ENCODE measurements around the gene TAL2.
"Not testable (repeated sequence)": the region's sequence is repeated elsewhere in the genome, so short reads cannot be mapped to it uniquely, and the experiment has no call there.

Gene TAL2

DNA sequence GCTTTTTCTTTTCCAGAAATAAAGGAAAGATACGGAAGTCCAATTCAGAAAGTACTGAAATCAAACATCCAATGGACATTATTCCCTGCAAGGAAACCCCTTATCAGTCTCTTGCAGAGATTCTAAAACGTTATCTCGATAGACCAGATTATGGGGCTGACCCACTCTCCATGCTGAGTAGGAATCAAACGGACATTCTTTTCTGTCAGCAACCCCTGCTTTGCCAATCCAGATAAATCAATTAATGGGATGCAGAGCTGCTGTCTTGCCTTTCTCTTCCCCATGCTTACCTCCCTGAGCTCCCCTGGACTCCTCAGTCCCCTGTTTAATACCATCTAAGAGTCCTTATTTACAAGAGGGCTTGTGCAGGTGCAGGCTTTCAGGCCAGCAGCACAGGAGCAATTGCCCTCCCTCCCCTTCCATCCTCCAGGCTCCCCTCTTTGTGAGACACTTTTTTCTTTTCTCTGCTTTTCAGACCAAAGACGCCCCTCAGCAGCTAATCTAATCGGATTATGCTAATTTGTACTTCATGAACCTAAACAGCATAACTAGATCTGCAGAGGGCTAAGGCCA lies 14.2 kb downstream of the TAL2 start:
- no peak for DNase-seq (ENCODE audit: low spot score)

DNA sequence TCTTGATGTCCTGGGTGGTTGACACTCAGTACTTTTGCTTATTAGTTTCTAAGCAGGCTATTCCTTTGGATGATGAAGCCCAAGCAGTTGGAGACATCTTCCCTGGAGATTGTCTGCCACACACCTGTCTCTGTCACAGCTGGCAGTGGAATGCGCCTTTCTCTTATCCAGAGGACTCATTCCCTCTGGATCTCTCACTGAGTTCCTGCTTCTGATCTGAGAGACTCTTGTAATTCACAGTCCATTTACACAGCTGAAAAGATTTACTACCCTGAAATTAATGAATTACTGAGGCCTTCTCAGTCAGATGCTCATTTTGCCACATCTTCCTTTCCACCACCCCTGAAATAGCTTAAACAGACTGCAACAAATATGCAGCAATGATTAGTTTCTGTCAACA lies 15.9 kb downstream of the TAL2 start:
- DNase-seq (ENCODE audit: low spot score): no peak

DNA sequence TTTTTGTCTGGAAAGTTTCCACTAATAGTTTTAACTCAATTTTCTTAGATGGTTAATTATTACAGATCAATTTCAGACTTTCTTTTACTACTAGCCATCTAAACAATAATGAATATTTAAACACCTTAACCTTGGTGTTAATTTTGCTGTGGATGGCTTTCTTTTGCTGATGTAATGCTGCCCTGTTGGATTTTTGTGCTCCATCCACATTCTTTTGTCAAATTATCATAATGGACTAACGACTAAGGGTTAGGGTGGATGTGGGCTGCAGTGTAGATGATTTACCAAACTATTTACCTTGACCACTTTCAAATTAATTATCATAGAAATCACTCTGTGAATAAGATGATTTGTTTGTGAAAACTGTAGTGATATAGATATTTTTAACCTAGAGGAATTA lies 16.5 kb downstream of the TAL2 start:
- no peak for DNase-seq (ENCODE audit: low spot score)

DNA sequence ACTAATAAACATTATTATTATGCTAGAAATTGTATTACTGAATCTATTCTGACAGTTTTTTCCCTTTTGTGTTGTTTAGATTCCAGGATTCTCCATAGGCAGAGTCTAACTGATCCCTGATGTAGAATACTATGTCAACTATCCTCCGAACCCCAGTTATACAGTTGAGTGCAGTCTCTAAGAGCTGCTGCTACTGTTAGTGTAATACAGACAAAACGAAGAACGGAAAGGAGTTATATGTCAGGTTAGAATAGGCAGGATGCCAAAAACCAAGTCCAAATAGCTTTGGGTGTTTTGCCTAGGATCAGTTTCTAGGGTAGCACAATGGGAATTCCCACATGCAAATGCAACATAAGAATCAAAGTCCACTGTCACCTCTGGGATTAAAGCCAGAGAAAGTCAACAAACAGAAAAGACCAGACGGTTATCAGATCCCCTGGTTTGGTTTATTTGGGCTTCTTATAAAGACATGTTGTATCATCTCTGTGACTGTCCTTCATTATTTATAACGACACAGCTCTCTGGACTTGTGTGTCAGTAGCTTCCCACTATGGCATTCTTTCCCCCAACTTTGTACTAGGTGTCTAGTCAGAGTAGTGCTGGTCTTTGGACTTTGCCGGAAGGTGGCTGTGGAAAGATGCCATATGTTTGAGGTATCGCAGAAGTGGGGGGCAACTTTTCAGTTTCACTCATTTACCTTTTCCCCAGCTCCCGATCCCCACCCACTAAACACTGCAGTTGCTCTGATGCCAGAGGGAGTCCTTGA lies 17.2 kb downstream of the TAL2 start:
- DNase-seq (ENCODE audit: low spot score): no peak

DNA sequence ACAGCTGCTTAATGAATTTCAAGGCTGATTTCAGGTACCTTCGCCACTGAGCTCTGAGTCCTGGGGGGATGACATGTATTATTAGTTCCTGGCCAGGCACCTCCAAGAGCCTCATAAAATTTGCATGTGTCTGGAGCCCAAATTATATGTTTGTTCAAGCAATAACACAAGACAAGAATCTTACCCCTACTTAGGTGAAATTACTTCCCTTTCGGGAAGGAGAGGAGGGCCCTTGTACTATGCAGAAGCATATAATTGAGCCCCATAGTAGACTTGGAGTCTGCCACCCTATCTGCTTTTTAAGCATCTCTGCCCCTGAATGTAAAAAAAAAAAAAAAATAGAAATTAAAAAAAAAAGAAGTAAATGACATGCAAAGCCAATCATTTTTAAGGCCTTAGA lies 19.1 kb downstream of the TAL2 start:
- DNase-seq (ENCODE audit: low spot score): no peak

GRCh38 chr9:105681724-105682123 lies 19.5 kb downstream of the TAL2 start:
- no peak for DNase-seq (ENCODE audit: low spot score)

DNA sequence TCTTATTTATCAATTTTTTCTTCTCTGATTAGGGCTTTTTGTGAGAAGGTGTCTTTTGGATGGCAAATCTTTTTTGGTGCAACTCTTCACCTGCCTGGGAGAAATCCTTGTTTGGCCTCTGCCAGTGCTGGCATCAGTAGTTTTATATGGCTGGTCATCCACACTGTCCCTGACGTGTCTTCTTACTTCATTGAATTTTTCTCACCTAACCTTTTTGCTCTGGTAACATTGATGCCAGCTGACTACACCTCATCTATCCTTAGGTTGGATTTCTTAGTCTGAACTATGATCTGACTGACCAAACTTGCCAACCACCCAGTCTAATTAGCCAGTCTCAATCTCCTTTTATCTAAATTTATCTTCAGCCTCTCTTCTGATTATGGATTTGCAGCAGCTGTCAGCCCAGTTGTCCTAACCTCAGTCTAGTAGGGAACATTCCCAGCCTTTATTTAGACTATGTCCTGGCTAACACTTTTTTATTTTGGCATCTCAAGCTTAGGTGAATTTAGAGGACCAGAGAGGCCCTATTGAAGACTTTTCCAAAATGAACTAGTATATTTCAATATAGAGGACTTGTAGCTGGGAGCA lies 21.5 kb downstream of the TAL2 start:
- no peak for DNase-seq (ENCODE audit: low spot score)

GRCh38 chr9:105686936-105687335 lies 24.7 kb downstream of the TAL2 start:
- no peak for DNase-seq (ENCODE audit: low spot score)

- DNase-seq (ENCODE audit: low spot score): no peak
These were observed 28.5 kb downstream of the TAL2 start for GRCh38 chr9:105690742-105691141.

GRCh38 chr9:105693435-105694189 lies 31.4 kb downstream of the TAL2 start:
- DNase-seq (ENCODE audit: low spot score): peak; percentile 13

DNA sequence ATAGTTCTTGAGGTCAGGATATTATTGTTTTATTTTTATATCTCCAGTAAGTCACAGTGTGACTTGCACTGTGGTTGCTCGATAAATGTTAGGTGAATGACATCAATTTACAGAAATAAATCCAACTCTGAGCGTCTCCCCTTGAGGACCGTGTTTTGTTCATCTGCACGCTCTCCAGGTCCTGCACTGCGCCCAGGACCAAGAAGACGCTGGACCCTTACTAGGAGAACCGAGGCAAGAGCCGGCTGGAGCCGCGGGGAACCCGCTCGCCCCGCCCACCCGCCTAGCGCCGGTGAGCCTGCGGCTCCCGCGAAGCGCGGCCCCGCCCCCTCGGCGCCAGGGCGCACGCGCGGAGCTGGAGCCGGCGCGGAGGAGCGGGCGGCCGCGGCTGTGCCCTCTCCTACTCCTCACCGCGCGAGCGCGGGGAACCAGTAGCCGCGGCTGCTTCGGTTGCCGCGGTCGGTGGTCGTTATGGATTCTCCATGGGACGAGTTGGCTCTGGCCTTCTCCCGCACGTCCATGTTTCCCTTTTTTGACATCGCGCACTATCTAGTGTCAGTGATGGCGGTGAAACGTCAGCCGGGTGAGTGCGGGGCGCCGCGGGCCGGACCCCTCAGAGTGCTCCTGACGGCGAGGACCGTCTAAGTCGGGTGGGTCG lies 32.1 kb downstream of the TAL2 start, which contains the start of gene TMEM38B:
TSS of gene TMEM38B (plus strand) at position 352 of the 658 bp plus-strand sequence. CDS start at position 472, 120 bp downstream.
- DNase-seq (ENCODE audit: low spot score): peak; percentile 64

GRCh38 chr9:105694848-105695581 lies 32.8 kb downstream of the TAL2 start:
- peak; percentile 50 for DNase-seq (ENCODE audit: low spot score)

- no peak for DNase-seq (ENCODE audit: low spot score)
These were observed 34.0 kb downstream of the TAL2 start for GRCh38 chr9:105696219-105696793.

GRCh38 chr9:105697871-105698270 lies 35.6 kb downstream of the TAL2 start:
- no peak for DNase-seq (ENCODE audit: low spot score)

- DNase-seq (ENCODE audit: low spot score): no peak
These were observed 36.2 kb downstream of the TAL2 start for GRCh38 chr9:105698348-105698870.

- no peak for DNase-seq (ENCODE audit: low spot score)
These were observed 38.4 kb downstream of the TAL2 start for GRCh38 chr9:105700668-105701067.

DNA sequence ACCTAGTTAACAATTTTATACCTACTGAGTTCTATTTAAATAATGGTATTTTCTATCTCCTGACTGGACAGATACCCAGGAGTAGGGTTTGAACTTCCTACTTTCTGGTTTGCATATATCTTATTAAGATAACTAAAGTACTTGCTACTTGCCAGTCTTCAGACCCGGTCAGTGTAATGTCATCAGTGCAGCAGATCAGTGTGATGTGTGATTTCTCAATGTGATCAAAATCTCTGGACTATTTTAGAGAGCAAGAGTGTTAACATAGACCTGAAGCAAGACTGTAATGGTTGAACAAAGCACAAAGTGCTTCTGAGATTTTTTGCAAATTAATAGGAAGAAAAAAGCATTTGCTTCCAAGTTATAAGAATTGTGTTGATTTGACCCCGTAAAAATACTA lies 38.9 kb downstream of the TAL2 start:
- DNase-seq (ENCODE audit: low spot score): no peak

DNA sequence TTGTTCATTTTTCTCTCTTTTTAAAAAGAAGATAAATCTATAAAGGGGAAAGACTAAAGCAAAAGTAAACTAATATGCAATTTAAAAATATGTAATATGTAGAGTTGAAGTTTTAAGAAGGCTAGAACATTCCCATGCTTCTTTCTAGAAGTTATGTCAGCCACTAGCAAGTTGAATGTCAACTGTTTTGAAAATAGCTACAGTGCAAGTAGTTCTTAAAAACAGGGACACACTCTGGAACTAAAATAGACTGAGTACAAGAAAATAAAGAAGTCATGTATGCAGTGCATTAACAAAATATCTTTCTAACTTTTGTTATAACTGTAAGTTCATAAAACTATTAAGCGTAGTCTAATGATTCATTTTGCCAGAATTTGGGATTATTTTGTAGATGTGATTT lies 40.0 kb downstream of the TAL2 start:
- DNase-seq (ENCODE audit: low spot score): no peak

DNA sequence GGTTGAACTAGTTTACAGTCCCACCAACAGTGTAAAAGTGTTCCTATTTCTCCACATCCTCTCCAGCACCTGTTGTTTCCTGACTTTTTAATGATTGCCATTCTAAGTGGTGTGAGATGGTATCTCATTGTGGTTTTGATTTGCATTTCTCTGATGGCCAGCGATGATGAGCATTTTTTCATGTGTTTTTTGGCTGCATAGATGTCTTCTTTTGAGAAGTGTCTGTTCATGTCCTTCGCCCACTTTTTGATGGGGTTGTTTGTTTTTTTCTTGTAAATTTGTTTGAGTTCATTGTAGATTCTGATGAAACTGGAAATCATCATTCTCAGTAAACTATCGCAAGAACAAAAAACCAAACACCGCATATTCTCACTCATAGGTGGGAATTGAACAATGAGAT lies 41.4 kb downstream of the TAL2 start:
- not testable (repeated sequence) for DNase-seq (ENCODE audit: low spot score)

- DNase-seq (ENCODE audit: low spot score): no peak
These were observed 43.9 kb downstream of the TAL2 start for GRCh38 chr9:105706156-105706555.

GRCh38 chr9:105708405-105708804 lies 46.1 kb downstream of the TAL2 start:
- no peak for DNase-seq (ENCODE audit: low spot score)

All from CD4-positive, alpha-beta T cell treated with Interleukin-2 at 100 ng/mL for 4 hours (primary cell).